Tibial nerve (tissue), 4 donors: ENCODE measurements around the gene ADAMTSL1. TPM values are rescaled to one million over a fixed set of nuclear protein-coding genes. Genes with fewer than 3 reads are reported as not detected.

ENCODE experiments used
- DNase-seq, 2 donors: peaks; one replicate each; pipeline ENCODE4 v3.0.0-alpha.2; 2019; ENCODE audit warnings: low spot score in 2 of 2
- H3K27ac ChIP-seq, 4 donors: fragments of 200-600 bp; sonication (generic) in 3 of 4; one replicate each; pipeline ENCODE4 v1.5.1; 2017 to 2019; ENCODE audit warnings: mild to moderate bottlenecking in 1 of 4
- H3K27me3 ChIP-seq, 2 donors: fragments of 200-600 bp; sonication (generic) in 1 of 2; one replicate each; pipeline versions ENCODE4 v1.5.1 to v1.6.0; 2017 to 2019
- H3K36me3 ChIP-seq, 3 donors: fragments of 200-600 bp; sonication (generic); one replicate each; pipeline ENCODE4 v1.5.1; 2018 to 2019
- H3K4me1 ChIP-seq, 4 donors: fragments of 200-600 bp; sonication (generic) in 3 of 4; one replicate each; pipeline ENCODE4 v1.5.1; 2017 to 2019
- H3K4me3 ChIP-seq, 4 donors: fragments of 200-600 bp; sonication (generic) in 3 of 4; one replicate each; pipeline ENCODE4 v1.5.1; 2017 to 2019; ENCODE audit warnings: mild to moderate bottlenecking in 1 of 4, moderate library complexity in 1 of 4
- H3K9me3 ChIP-seq, 4 donors: fragments of 200-600 bp; sonication (generic) in 3 of 4; one replicate each; pipeline ENCODE4 v1.5.1; 2017 to 2019
- CTCF ChIP-seq, 5 experiments: fragments of 200-600 bp in 3 of 5; fragments of 450-650 bp in 2 of 5; sonication (generic) in 3 of 5; IDR thresholded peaks; one replicate each; pipeline ENCODE4 v1.5.1; 2016 to 2019; ENCODE audit warnings: antibody characterized with exemption in 5 of 5, mild to moderate bottlenecking in 3 of 5, moderate library complexity in 2 of 5
- EP300 ChIP-seq, 2 donors: sonication (generic); formaldehyde crosslinking; IDR thresholded peaks; one replicate each; pipeline ENCODE4 v1.6.1; 2017; ENCODE audit warnings: antibody characterized with exemption in 2 of 2, mild to moderate bottlenecking in 1 of 2
- POLR2A ChIP-seq, 2 donors: fragments of 450-650 bp; IDR thresholded peaks; one replicate each; pipeline ENCODE4 v1.6.1; 2017; ENCODE audit warnings: antibody characterized with exemption in 2 of 2, mild to moderate bottlenecking in 2 of 2, moderate library complexity in 2 of 2
- WGBS, 2 donors: methylation state at CpG; one replicate each; pipeline ENCODE4 v1.1.5; 2018; 5-methylcytosine and 5-hydroxymethylcytosine counted together
- total RNA-seq, 4 donors: library from RNA; depleted of rRNA; stranded (reverse); fragments of >200 nt; gene quantifications; one replicate each; pipeline ENCODE4 v1.1.0, GENCODE V29; 2016

ADAMTSL1 gene
- total RNA-seq, 4 donors from 2014 or later, result 11.9 to 27.1 (median 21.3) TPM

GRCh38 chr9:18935541-18935940, 461.6 kb downstream of the ADAMTSL1 start:
- no peaks in the 10 kb centered on the region for H3K4me1 ChIP-seq
- DNase-seq, result no peak
- H3K27me3 ChIP-seq, result no peaks in the 10 kb centered on the region
- no peaks in the 10 kb centered on the region for H3K36me3 ChIP-seq
- TF ChIP-seq EP300 (IDR thresholded peaks at IDR 0.05) (no peak), CTCF (IDR thresholded peaks at IDR 0.05) (no peak), POLR2A (IDR thresholded peaks at IDR 0.05) (no peak)
- no peak overlapping the region for H3K27ac ChIP-seq
- whole genome bisulfite sequencing, 2 donors, result 43 to 70% methylated on average over 2 of the region's 2 CpGs
- H3K4me3 ChIP-seq, result no peak overlapping the region
- H3K9me3 ChIP-seq, result no peaks in the 10 kb centered on the region

GRCh38 chr9:18936094-18936871, 462.3 kb downstream of the ADAMTSL1 start:
- DNase-seq, result no peak
- 59 to 70% methylated on average over 7 of the region's 7 CpGs for WGBS, 2 donors
- Histone ChIP-seq H3K9me3 (no peaks in the 10 kb centered on the region), H3K4me3 (no peak overlapping the region), H3K27ac (no peak overlapping the region), H3K27me3 (no peaks in the 10 kb centered on the region), H3K4me1 (no peaks in the 10 kb centered on the region), H3K36me3 (no peaks in the 10 kb centered on the region)
- TF ChIP-seq POLR2A (IDR thresholded peaks at IDR 0.05), result no peak
- no peak for TF ChIP-seq CTCF (IDR thresholded peaks at IDR 0.05)
- TF ChIP-seq EP300 (IDR thresholded peaks at IDR 0.05), result no peak

- H3K36me3 ChIP-seq, result no peaks in the 10 kb centered on the region
- no peaks in the 10 kb centered on the region for H3K9me3 ChIP-seq
- no peak overlapping the region for H3K27ac ChIP-seq
- no peaks in the 10 kb centered on the region for H3K4me1 ChIP-seq
- no peak for TF ChIP-seq CTCF (IDR thresholded peaks at IDR 0.05)
- no peak for TF ChIP-seq EP300 (IDR thresholded peaks at IDR 0.05)
- TF ChIP-seq POLR2A (IDR thresholded peaks at IDR 0.05), result no peak
- H3K27me3 ChIP-seq, result no peaks in the 10 kb centered on the region
- 91 to 92% methylated on average over 5 of the region's 5 CpGs for whole genome bisulfite sequencing, 2 donors
- DNase-seq, result no peak
- H3K4me3 ChIP-seq, result no peak overlapping the region
Observed at GRCh38 chr9:18939943-18940342, 466.0 kb downstream of the ADAMTSL1 start.

- DNase-seq, result no peak
- H3K27ac ChIP-seq, result no peak overlapping the region
- TF ChIP-seq POLR2A (IDR thresholded peaks at IDR 0.05), result no peak
- no peak for TF ChIP-seq EP300 (IDR thresholded peaks at IDR 0.05)
- TF ChIP-seq CTCF (IDR thresholded peaks at IDR 0.05), result no peak
- no peak overlapping the region for H3K4me3 ChIP-seq
- no peaks in the 10 kb centered on the region for H3K4me1 ChIP-seq
- no peaks in the 10 kb centered on the region for H3K9me3 ChIP-seq
- no peaks in the 10 kb centered on the region for H3K36me3 ChIP-seq
- 86 to 92% methylated on average over 8 of the region's 8 CpGs for WGBS, 2 donors
- H3K27me3 ChIP-seq, result no peaks in the 10 kb centered on the region
Observed at GRCh38 chr9:18941060-18941740, 467.2 kb downstream of the ADAMTSL1 start.

GRCh38 chr9:18942801-18943200, 468.8 kb downstream of the ADAMTSL1 start:
- Histone ChIP-seq H3K27ac (no peak overlapping the region), H3K36me3 (no peaks in the 10 kb centered on the region), H3K4me3 (no peak overlapping the region), H3K9me3 (no peaks in the 10 kb centered on the region), H3K27me3 (no peaks in the 10 kb centered on the region), H3K4me1 (no peaks in the 10 kb centered on the region)
- 74 to 77% methylated on average over 7 of the region's 7 CpGs for WGBS, 2 donors
- DNase-seq, result no peak
- TF ChIP-seq POLR2A (IDR thresholded peaks at IDR 0.05), result no peak
